ENCODE results near the gene KRCC1. TPM values are rescaled to one million over a fixed set of nuclear protein-coding genes. Genes with fewer than 3 reads are reported as not detected.

Gene KRCC1
- total RNA-seq, 1 donor: 24.2 TPM

DNA sequence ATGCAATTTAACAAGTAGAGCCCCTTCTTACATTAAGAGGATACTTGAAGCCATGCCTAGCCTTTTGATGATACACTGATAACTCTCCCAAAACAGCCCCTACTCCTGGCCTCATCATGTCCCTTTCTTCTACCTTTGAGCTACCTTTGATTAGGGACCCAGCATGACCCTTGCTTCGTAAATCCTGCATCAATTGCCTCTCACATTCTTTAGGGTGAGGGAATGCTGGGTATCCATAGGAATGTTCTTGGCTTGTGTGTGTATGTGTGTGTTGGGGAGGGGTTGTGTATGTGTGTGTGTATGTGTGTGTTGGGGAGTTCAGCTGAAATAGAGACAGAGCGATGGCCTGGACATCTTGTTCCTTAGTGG lies 5.3 kb upstream of the KRCC1 start:
- Histone ChIP-seq H3K4me3 (ENCODE audit: insufficient read depth, low read length) (no peak overlapping the region), H3K79me2 (ENCODE audit: insufficient read depth, low read length) (peaks cover 3% of the 10 kb centered on the region), H3K27me3 (ENCODE audit: insufficient read depth, low read length) (no peaks in the 10 kb centered on the region), H3K27ac (ENCODE audit: low read depth, low read length) (no peak overlapping the region), H3K36me3 (ENCODE audit: insufficient read depth, low read length) (no peaks in the 10 kb centered on the region), H3K4me2 (ENCODE audit: insufficient read depth, low read length) (no peak overlapping the region), H2AFZ (ENCODE audit: low read length) (no peak overlapping the region), H4K20me1 (ENCODE audit: insufficient read depth, low read length) (no peaks in the 10 kb centered on the region), H3K9me3 (ENCODE audit: low read depth, low read length) (no peaks in the 10 kb centered on the region), H3K4me1 (ENCODE audit: insufficient read depth, low read length) (peaks cover 4% of the 10 kb centered on the region)
- TF ChIP-seq CTCF (IDR thresholded peaks at IDR 0.05; ENCODE audit: extremely low read depth, low read depth, low read length): no peak
- no peak for DNase-seq (ENCODE audit: insufficient read length, low spot score, missing footprints)

- Histone ChIP-seq H3K4me2 (ENCODE audit: insufficient read depth, low read length) (no peak overlapping the region), H2AFZ (ENCODE audit: low read length) (no peak overlapping the region), H3K36me3 (ENCODE audit: insufficient read depth, low read length) (no peaks in the 10 kb centered on the region), H3K27ac (ENCODE audit: low read depth, low read length) (no peak overlapping the region), H4K20me1 (ENCODE audit: insufficient read depth, low read length) (no peaks in the 10 kb centered on the region), H3K27me3 (ENCODE audit: insufficient read depth, low read length) (no peaks in the 10 kb centered on the region), H3K4me3 (ENCODE audit: insufficient read depth, low read length) (no peak overlapping the region), H3K9me3 (ENCODE audit: low read depth, low read length) (no peaks in the 10 kb centered on the region), H3K4me1 (ENCODE audit: insufficient read depth, low read length) (peaks cover 5% of the 10 kb centered on the region), H3K79me2 (ENCODE audit: insufficient read depth, low read length) (peaks cover 9% of the 10 kb centered on the region)
- TF ChIP-seq CTCF (IDR thresholded peaks at IDR 0.05; ENCODE audit: extremely low read depth, low read depth, low read length): peak; percentile 75
- peak; percentile 93 for DNase-seq (ENCODE audit: insufficient read length, low spot score, missing footprints)
Observed at GRCh38 chr2:88059979-88060906, 4.7 kb upstream of the KRCC1 start.

DNA sequence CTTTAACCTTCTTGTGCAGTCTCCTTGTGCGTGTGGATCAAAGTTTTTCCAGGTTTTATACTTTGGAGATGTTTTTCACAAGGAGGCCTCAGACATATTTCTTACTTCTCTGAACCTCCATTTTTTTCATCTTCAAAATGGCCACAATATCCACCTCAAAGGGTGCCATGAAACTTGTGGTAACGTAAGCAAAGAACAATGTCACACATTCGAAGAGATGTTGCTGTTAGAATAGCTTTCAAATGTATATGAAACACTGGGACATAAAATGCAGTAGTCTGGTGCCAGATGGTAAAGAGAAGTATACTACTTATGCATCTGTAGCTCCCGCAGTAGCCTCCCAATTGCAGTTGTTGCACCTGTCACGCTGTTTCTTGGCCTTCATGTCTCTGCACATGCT lies 2.6 kb upstream of the KRCC1 start:
- H4K20me1 ChIP-seq (ENCODE audit: insufficient read depth, low read length): peaks cover 3% of the 10 kb centered on the region
- peaks cover 29% of the 10 kb centered on the region for H3K79me2 ChIP-seq (ENCODE audit: insufficient read depth, low read length)
- H3K27me3 ChIP-seq (ENCODE audit: insufficient read depth, low read length): no peaks in the 10 kb centered on the region
- H3K4me1 ChIP-seq (ENCODE audit: insufficient read depth, low read length): peaks cover 22% of the 10 kb centered on the region
- H2AFZ ChIP-seq (ENCODE audit: low read length): peak overlapping the region; percentile 56
- H3K27ac ChIP-seq (ENCODE audit: low read depth, low read length): no peak overlapping the region
- TF ChIP-seq CTCF (IDR thresholded peaks at IDR 0.05; ENCODE audit: extremely low read depth, low read depth, low read length): no peak
- peak; percentile 51 for DNase-seq (ENCODE audit: insufficient read length, low spot score, missing footprints)
- H3K4me2 ChIP-seq (ENCODE audit: insufficient read depth, low read length): no peak overlapping the region
- H3K4me3 ChIP-seq (ENCODE audit: insufficient read depth, low read length): no peak overlapping the region
- no peaks in the 10 kb centered on the region for H3K9me3 ChIP-seq (ENCODE audit: low read depth, low read length)
- H3K36me3 ChIP-seq (ENCODE audit: insufficient read depth, low read length): no peaks in the 10 kb centered on the region

GRCh38 chr2:88057437-88057844 lies 1.9 kb upstream of the KRCC1 start:
- H2AFZ ChIP-seq (ENCODE audit: low read length): peak overlapping the region; percentile 55
- peaks cover 3% of the 10 kb centered on the region for H4K20me1 ChIP-seq (ENCODE audit: insufficient read depth, low read length)
- no peaks in the 10 kb centered on the region for H3K9me3 ChIP-seq (ENCODE audit: low read depth, low read length)
- H3K27ac ChIP-seq (ENCODE audit: low read depth, low read length): no peak overlapping the region
- H3K4me1 ChIP-seq (ENCODE audit: insufficient read depth, low read length): peaks cover 23% of the 10 kb centered on the region
- no peak overlapping the region for H3K4me2 ChIP-seq (ENCODE audit: insufficient read depth, low read length)
- H3K79me2 ChIP-seq (ENCODE audit: insufficient read depth, low read length): peaks cover 37% of the 10 kb centered on the region
- no peak for DNase-seq (ENCODE audit: insufficient read length, low spot score, missing footprints)
- H3K36me3 ChIP-seq (ENCODE audit: insufficient read depth, low read length): no peaks in the 10 kb centered on the region
- H3K27me3 ChIP-seq (ENCODE audit: insufficient read depth, low read length): no peaks in the 10 kb centered on the region
- TF ChIP-seq CTCF (IDR thresholded peaks at IDR 0.05; ENCODE audit: extremely low read depth, low read depth, low read length): no peak
- H3K4me3 ChIP-seq (ENCODE audit: insufficient read depth, low read length): no peak overlapping the region
